Tibial artery (tissue), 4 donors: Measurements from ENCODE around the gene PKHD1.
A peak's percentile ranks its signal among the peaks of the same experiment; 100 is the strongest.

Experiments used
- DNase-seq, 2 donors: peaks; one replicate each; pipeline ENCODE4 v3.0.0-alpha.2; 2019
- H3K27ac ChIP-seq, 2 donors: fragments of 200-600 bp; sonication (generic) in 1 of 2; 1 replicate in 1 of 2; 2 replicates in 1 of 2; pipeline ENCODE4 v1.5.1; 2018 to 2019; ENCODE audit warnings: mild to moderate bottlenecking in 1 of 2
- H3K27me3 ChIP-seq, 2 donors: fragments of 200-600 bp; sonication (generic) in 1 of 2; one replicate each; pipeline versions ENCODE4 v1.5.1 to v1.6.0; 2016 to 2019
- H3K36me3 ChIP-seq, 3 donors: fragments of 200-600 bp; sonication (generic) in 2 of 3; one replicate each; pipeline ENCODE4 v1.5.1; 2016 to 2019; ENCODE audit warnings: mild to moderate bottlenecking in 2 of 3
- H3K4me1 ChIP-seq, 4 donors: fragments of 200-600 bp; sonication (generic) in 2 of 4; 1 replicate in 3 of 4; 2 replicates in 1 of 4; pipeline ENCODE4 v1.5.1; 2016 to 2019
- H3K4me3 ChIP-seq, 2 donors: fragments of 200-600 bp; sonication (generic) in 1 of 2; 1 replicate in 1 of 2; 2 replicates in 1 of 2; pipeline ENCODE4 v1.5.1; 2018 to 2019; ENCODE audit warnings: mild to moderate bottlenecking in 2 of 2
- H3K9me3 ChIP-seq, 3 donors: fragments of 200-600 bp; sonication (generic) in 1 of 3; one replicate each; pipeline ENCODE4 v1.5.1; 2016 to 2019
- CTCF ChIP-seq, 2 experiments: fragments of 200-600 bp in 1 of 2; fragments of 450-650 bp in 1 of 2; IDR thresholded peaks; one replicate each; pipeline ENCODE4 v1.5.1; 2017 to 2019; ENCODE audit warnings: antibody characterized with exemption in 2 of 2, mild to moderate bottlenecking in 1 of 2, moderate library complexity in 1 of 2
- intact Hi-C: fragments of 100-400 bp; cut with DNase I; formaldehyde crosslinking; loops from one replicate; pipeline ENCODE4 v1.15.0; 2023; ENCODE audit warnings: low total_unique reads

The PKHD1 gene

GRCh38 chr6:52024451-52025068 is 62.9 kb downstream of the PKHD1 start:
- intact Hi-C loops: loop anchor here (5.0 kb wide), 1 partner anchor 167 kb away; no protein-coding TSS in a partner anchor
- Histone ChIP-seq H3K4me1 (no peaks in the 10 kb centered on the region), H3K27ac (no peak overlapping the region), H3K27me3 (peaks cover 0 to 12% of the 10 kb centered on the region in 2 donors), H3K9me3 (no peaks in the 10 kb centered on the region), H3K4me3 (no peak overlapping the region), H3K36me3 (no peaks in the 10 kb centered on the region)
- TF ChIP-seq CTCF (IDR thresholded peaks at IDR 0.05): no peak
- no peak for DNase-seq

GRCh38 chr6:52022675-52023074 is 64.7 kb downstream of the PKHD1 start:
- no peak for TF ChIP-seq CTCF (IDR thresholded peaks at IDR 0.05)
- intact Hi-C loops: loop anchor here (5.0 kb wide), 1 partner anchor 165 kb away; no protein-coding TSS in a partner anchor
- Histone ChIP-seq H3K27ac (no peak overlapping the region), H3K27me3 (peaks cover 0 to 12% of the 10 kb centered on the region in 2 donors), H3K36me3 (no peaks in the 10 kb centered on the region), H3K4me3 (no peak overlapping the region), H3K4me1 (no peaks in the 10 kb centered on the region), H3K9me3 (no peaks in the 10 kb centered on the region)
- no peak for DNase-seq

- Histone ChIP-seq H3K9me3 (no peaks in the 10 kb centered on the region), H3K27me3 (peaks cover 0 to 7% of the 10 kb centered on the region in 2 donors), H3K4me3 (no peak overlapping the region), H3K4me1 (no peaks in the 10 kb centered on the region), H3K36me3 (no peaks in the 10 kb centered on the region), H3K27ac (no peak overlapping the region)
- intact Hi-C loops: loop anchor here (5.0 kb wide), 1 partner anchor 164 kb away; no protein-coding TSS in a partner anchor
- no peak for DNase-seq
- peak; percentile 62 to 75 for TF ChIP-seq CTCF (IDR thresholded peaks at IDR 0.05)
Measured at GRCh38 chr6:52020945-52021570, 66.4 kb downstream of the PKHD1 start.

- Histone ChIP-seq H3K27me3 (peaks cover 0 to 7% of the 10 kb centered on the region in 2 donors), H3K4me1 (no peaks in the 10 kb centered on the region), H3K9me3 (no peaks in the 10 kb centered on the region), H3K27ac (no peak overlapping the region), H3K4me3 (no peak overlapping the region), H3K36me3 (no peaks in the 10 kb centered on the region)
- no peak for TF ChIP-seq CTCF (IDR thresholded peaks at IDR 0.05)
- DNase-seq: no peak
- intact Hi-C loops: loop anchor here (5.0 kb wide), 1 partner anchor 163 kb away; no protein-coding TSS in a partner anchor
Measured at GRCh38 chr6:52019881-52020280, 67.5 kb downstream of the PKHD1 start.

- no peaks in the 10 kb centered on the region for H3K36me3 ChIP-seq
- intact Hi-C loops: no loop called here
- H3K27me3 ChIP-seq: peaks cover 0 to 7% of the 10 kb centered on the region in 2 donors
- DNase-seq: no peak
- no peaks in the 10 kb centered on the region for H3K4me1 ChIP-seq
- no peaks in the 10 kb centered on the region for H3K9me3 ChIP-seq
- no peak overlapping the region for H3K27ac ChIP-seq
- TF ChIP-seq CTCF (IDR thresholded peaks at IDR 0.05): no peak
- H3K4me3 ChIP-seq: no peak overlapping the region
Measured at GRCh38 chr6:52019092-52019491, 68.3 kb downstream of the PKHD1 start.
